SKM-1 treated with dmso at 0.1 percent for 144 hours (cell line): ENCODE results near the gene RAB3GAP1.

Experiments used
- DNase-seq: peaks from one replicate; lab custom pipeline; 2025; ENCODE audit not compliant: unreplicated experiment; lab: John Stamatoyannopoulos, UW

Gene RAB3GAP1

DNA sequence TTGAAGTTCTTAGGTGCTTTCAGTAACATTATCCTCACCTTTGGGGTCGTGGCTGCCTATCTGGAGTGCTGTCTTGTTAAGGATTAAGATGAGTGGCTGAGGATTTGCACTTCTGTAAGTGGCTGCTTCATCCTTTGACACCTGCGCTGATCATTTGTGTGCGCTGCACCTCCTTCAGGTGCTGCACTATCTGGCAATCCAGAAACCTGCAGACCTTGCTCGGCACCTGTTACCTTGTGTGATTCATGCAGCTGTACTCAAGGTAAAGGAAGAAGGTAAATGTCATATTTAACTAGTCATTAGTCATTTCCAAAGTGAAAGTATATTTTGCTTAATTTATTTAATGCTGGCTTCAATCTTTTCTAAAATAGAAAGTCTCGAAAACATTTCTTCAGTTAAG is 110.3 kb downstream of the RAB3GAP1 start:
- no peak for DNase-seq

DNA sequence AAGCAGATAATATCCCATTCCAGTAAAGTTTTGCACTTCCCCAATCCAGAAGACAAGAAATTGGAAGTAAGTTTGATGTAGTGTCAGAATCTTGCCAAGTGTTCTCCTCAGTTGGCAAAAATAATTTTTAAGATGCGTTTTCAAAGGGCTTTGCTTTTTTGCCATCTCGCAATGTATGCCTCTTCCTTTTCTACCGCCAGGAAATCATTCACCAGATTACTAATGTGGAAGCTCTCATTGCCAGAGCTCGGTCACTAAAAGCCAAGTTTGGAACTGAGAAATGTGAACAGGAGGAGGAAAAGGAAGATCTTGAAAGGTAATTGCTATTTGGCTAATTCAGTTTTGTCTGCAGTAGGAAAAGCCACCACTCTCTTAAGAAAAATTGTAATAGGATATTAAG is 110.7 kb downstream of the RAB3GAP1 start:
- no peak for DNase-seq

DNA sequence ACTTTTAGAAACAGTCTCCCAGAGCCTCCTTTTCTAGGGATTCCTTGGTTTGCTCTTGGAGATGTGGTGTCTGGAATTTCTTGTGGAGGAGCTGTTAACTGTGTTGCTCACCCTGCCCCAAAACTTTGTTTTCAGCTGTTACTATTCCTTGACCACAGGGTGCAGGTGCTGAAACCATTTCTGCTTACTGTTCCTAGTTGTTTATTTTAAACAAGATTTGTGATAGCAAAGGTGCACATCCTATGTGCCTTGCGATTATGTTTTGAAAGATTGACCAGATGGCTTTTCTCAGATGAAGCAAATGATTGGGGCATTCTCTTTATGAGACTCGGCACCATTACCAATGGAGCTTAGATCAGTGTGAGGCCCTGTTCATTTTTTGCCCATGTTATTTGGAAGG is 111.2 kb downstream of the RAB3GAP1 start:
- DNase-seq, result no peak

DNA sequence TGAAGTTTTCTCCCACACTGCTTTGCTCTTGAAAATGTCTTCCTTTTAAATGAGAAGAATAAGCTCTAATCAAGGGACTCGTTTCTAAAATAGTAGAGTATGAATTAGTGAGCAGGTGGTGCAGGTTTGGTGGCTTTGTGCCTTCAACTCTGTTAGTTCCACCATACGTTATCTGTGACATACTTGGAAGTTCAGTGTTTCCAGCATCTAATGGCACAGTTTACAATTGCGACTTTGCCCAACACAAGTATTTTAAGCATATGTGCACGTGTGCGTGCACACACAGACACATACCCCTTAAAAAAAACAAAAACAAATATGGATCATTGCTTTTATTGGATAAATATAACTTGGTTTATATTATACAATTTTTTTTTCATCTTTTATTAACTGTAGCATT is 111.8 kb downstream of the RAB3GAP1 start:
- DNase-seq, result no peak

DNA sequence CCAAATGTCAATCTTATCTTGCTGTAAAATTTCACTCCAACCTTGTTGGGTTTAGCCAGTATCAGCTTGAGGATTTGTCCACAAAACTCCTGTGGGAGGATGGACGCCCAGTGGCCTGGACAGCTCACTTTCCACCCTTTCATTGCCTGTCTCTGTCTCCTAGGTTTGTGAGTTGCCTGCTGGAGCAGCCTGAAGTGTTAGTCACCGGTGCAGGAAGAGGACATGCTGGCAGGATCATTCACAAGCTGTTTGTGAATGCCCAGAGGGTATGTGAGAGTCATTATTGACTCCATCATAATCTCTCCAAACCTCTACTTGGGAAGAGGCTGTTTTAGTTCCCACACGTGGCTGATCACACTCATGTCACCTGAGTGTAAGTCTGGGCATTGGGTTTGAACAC is 112.3 kb downstream of the RAB3GAP1 start:
- DNase-seq, result no peak

DNA sequence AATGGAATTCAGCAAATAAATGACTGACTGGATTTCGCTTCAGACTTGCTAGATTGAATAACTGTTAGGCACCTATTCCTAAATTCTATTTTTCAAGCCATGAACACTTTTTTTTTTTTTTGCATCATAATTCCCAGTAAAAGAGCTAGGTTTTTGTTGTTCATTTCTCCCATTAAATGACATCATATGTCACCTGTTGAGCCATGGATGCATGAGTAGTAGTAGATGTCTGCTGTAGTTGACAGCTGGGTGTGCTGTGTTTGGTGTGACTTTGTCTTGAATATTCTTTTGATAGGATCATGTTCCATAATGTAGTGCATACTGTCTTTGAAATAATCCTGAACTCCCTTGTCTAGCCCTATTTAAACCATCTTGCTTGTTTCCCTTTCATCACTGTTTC is 115.2 kb downstream of the RAB3GAP1 start:
- DNase-seq, result no peak

DNA sequence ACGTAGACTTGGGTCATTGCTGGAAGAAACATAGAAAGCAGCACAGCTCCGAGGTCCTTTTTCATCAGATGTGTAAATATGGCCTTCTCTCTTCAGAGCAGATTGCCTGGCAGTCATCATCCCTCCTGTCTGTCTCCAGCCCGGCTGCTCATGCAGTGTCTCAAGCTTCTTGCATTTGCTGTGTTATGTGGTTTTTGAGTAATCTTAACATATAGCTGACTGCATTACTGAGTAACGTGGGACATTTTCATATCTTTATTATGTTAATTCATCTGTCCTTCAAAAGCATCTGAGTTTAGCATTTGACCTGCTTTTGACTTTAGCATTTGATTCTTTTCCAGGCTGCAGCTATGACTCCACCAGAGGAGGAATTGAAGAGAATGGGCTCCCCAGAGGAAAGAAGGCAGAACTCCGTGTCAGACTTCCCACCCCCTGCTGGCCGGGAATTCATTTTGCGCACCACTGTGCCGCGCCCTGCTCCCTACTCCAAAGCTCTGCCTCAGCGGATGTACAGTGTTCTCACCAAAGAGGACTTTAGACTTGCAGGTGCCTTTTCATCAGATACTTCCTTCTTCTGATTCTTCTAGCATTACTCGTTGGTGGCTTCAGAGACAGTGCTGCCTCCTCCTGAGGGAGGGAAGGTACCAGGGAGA is 116.2 kb downstream of the RAB3GAP1 start:
- no peak for DNase-seq

DNA sequence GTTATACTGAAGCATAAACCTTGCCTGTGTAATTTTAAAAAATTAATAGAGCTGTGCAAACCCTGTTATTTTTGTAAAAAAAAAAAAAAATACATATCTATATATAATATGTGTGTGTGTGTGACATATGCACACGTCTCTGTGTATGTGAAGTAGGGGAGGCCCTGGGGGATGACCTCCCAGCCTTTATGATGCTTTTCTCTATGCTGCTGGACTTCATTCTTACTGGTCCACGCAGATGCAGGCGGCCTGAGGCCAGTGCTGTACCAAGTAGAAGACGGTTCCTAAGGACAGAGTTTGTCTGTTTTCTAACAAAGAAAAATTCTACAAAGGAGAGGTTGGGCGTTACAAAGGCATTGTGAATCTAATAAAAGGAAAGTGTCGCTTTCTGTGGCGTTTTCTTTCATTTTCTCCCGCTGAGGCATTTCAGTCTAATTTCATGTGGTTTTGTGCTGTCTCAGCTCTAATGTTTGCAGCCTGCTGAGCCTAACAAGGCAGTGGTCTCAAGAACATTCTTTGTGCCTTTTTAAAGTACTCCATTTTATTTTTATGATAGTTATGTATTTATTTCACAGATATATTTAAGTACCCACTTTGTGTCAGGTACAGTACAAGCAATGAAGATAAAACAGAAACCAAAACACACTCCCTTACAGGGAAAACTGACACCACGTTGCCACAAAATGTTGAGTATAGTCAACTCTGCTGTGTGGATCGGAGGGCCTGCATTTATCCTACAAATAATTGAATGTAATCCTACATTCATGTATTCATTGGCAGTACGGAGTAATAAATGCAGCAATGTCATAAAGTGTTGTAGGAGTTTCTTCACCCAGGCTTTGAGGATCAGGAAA is 118.0 kb downstream of the RAB3GAP1 start:
- no peak for DNase-seq

DNA sequence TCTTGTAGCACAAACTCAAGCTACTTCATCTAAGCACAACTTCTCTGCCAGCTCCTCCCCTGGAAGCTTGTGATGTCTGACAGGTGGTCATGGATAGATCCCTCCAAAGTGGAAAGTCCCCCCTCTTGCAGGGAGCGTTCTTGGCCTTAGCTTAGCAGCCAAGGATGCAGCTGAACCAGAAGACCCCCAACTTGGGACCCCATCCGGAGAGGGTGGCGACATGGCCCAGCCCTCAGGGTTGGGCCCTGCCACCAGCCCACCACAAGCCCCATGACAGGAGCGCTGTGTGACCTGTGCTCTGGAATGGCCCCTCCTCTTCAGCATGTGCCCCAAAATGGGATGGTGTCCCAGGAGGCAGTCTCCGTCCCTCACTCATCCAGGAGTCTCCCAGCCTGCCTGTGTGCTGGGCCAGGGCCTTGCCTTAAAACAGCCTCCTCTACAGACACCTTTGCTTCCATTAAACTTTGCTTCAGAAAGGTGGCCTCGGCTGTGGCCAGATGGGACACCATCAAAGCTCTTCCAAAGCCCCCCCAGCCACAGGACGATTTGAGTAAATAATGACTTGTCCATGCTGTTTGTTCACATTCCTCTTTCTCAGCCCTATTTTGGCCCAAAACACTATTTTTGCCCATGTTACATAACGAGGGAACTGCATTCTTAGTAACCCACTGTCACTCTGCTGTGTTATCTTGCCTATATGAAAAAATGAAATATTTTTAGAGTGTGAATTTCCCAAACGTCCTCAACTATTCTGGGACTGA is 122.1 kb downstream of the RAB3GAP1 start:
- no peak for DNase-seq

DNA sequence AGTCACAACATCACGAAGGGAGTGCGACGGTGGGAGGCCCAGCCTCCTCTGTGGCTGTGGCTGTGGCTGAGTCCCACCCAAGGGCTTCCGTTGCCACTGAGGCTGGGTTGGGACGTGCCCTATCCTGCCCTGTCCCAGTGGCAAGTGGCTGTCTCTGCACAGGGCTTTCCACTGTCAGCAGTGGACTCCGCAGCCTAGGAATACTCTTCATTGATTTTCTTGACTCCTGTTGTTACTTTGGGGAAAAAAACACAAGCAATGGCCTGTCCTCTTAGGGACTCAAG is 122.7 kb downstream of the RAB3GAP1 start:
- no peak for DNase-seq

DNA sequence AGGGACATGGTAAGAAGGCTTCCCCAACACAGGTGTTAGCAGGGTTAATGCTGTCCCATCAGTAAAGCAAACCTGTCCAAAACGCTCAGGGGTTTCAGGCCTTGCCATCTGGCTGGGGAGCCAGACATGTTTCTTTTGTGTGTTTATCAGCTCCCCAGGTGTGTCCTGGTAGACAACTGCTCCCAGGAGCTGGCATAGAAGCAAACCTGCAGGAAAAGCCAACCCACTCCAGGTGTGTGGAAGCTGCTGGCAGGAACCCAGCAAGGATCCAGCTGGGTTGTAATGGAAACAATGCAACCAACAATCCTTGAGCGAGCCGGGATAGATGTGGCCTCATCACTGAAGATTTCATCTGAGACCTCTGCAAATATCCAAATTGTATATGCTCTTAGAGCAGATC is 123.1 kb downstream of the RAB3GAP1 start:
- DNase-seq, result no peak

DNA sequence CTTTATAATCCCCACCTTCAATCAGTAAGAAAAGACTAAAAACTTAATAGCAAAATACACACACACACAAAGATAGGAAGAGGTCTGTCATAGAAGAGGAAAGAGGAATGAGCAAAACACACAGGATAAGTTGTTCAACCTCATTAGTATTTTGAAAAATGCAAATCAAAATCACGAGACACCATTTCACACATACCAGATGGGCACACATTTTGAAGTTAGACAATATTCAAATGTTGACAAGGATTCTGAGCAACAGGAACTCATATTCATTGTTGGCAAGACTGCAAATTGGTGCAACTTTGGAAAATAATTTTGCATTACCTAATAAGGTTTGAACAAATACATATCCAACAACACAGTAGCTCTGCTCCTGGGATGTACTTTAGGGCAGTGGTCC is 127.6 kb downstream of the RAB3GAP1 start:
- no peak for DNase-seq

DNA sequence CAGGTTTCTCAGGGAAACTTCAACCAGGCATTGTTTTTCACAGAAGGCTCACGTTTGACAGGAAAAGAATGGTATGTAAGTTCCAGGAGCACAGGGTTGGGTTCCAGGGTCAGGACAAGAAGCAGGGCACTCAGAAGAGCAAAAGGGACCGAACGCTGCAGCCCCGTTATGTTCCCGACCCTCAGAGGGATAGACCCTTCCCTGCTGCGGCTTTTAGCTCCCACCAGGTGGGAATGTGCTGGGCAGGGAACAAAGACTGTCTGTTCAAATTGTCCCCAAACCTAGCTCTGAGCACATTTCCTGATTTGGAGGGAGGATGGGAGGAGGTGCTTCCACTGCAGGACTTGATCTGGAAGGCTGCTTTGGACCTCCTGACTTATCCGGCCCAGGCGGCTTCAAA is 130.1 kb downstream of the RAB3GAP1 start:
- no peak for DNase-seq

DNA sequence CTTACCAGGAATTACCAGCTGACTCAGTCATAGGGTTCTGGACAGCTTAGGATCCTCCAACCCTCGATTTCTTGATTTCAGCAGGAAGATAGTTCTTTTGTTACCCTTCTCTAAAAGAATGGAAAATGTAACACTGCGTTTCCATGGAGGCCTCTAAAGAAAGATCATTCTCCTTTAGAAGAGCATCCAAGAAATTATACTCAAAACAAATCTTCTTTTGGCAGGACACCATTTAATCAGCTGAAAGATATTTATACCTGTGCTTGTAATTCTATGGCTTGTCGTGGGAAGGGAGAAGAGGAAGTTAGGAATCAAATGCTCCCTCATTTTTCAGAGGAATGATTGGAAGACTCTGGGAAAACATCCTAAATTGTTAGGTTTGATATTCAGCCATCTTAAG is 130.5 kb downstream of the RAB3GAP1 start:
- no peak for DNase-seq

DNA sequence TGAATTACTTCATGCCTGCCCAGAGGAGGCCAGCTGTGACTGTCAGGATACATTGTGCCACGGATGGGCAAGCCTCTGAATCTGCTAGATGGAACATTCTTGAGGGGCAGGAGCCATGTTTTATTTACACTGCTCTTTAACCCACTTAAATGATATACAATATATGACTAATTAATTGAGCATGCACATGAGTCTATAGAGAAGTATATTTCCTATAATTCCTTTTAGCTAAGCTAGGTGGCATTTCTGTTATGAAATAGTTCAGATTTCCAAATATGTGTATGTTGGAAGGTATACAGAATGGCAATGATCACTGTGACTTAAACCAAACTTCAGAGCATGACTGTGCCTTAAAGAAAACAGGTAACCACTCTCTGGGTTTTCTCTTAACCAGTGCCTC is 131.7 kb downstream of the RAB3GAP1 start:
- DNase-seq, result no peak

DNA sequence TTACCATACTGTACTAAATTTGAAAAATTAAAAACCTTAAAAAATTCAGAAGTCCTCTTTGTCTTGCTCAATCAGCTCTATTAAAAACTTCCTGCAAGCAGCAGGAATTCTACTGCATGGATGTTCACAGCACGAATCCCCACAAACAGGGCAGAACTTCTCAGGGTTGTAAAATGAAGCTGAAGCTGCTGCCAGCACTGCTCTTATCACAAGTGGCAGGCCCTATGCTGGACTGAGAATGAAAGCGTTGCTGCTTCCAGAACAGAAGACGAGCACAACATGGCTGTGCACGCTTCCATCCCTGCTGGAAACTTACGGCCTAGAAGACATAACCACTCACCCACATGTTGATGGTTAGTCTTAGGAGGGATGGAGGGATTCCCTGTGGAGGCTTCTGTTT is 134.0 kb downstream of the RAB3GAP1 start:
- DNase-seq, result no peak

DNA sequence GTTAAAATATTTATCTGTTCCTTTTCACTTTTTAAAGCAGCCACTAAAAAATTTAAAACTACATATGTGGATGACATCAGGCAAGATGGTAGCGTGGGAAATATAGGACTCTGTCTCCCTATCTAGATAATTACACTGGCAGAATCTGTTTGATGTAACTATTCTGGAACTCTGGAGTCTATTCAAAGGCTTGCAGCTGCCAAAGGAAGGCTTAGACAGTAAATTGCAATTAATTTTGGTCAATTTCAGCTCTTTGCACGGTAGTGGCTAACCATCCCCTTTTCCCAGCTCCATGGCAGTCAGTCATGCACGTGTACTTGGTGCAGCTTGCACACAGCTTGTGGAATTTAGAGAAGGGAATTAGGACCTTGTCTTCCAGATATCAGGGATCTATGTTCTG is 135.2 kb downstream of the RAB3GAP1 start:
- DNase-seq, result no peak

DNA sequence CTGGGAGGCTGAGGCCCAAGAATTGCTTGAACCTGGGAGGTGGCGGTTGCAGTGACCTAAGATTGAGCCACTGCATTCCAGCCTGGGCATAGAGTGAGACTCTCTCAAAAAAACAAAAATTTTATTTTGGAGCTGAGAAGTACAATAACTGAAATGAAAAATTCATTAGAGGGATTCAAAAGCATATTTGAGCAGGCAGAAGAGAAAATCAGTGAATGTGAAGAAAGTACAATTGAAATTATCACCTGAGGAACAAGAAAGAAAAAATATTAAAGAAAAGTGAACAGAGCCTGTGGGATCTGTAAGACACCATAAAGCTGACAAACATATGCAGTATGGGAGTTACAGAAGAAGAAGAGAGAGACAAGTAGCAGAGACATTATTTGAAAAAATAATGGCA is 137.1 kb downstream of the RAB3GAP1 start:
- DNase-seq, result no peak

DNA sequence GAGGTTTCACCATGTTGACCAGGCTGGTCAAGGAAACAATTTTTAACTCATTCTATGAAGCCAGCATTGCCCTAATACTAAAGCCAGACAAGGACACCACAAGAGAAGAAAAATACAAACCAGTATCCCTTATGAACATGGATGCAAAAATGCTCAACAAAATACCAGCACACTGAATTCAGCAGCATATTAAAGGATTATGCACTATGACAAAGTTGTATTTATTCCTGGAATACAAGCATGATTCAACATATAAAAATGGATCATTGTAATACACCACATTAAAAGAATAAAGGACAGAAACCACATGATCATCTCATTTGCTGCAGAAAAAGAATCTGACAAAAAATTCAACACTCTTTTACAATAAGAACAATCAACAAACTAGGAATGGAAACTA is 138.7 kb downstream of the RAB3GAP1 start:
- no peak for DNase-seq

DNA sequence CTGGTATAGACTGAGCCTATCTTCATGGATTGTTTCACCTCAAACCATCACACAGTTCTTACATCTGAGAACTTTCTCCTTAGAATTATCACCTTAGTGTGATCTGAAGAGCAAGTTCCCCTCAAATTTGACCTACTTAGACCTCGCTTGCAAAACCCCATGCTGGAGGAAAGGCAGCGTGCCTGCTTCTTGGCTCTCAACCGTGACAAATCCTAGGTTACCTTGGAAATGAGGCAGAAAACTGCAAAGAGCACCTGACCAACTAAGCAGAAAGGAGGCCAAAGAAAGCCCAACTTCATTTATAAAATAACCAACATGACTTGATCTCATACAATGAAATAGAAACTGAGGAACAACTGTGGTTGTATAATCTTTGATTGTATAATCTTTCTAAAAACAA is 146.4 kb downstream of the RAB3GAP1 start:
- DNase-seq, result no peak

DNA sequence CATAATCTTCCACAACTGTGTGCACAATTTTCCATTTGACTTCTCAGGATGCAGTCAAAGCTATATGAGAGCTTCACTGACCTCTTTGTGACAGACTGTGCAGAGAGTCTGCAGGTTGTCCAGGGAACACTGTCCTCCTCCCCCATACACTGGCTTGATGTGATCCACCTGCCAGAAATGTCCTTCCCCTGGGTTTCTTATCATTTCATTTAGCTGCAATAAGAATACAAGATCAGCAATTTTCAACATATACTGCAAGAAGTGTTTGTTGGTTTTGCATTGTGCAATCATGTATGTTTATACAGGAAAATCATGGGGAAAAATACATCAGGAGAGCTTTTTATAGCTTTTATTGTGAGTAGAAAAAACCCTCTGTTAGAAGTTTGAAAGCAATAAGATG is 150.7 kb downstream of the RAB3GAP1 start:
- no peak for DNase-seq

DNA sequence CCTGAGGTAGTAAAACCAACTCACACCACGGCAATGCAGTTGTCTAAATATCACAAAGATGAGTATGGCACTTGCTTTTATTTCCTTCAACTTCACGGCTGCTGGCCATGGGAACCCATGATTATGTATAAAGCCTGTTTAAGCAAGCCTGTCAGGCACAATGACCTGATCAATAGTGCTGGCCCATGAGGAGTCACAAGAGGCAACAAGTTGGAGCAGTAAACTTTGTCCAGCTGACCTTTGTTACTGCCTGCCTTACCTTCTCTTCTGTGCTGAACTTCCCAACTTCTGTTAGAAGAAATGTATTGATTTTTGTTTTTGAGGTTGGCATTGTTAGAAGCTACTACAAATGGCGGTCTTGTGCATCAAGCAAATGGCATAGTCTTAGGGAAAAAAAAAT is 151.9 kb downstream of the RAB3GAP1 start:
- DNase-seq, result no peak
